SK-N-SH treated with all-trans-retinoic acid at 6 μM for 48 hours (cell line): ENCODE results near the gene AKAP13.

Experiments
- ATAC-seq: fragments of 200-7000 bp; cut with Tn5 transposase; 3 replicates; pipeline ENCODE4 v1.9.1; 2020; ENCODE audit warnings: mild to moderate bottlenecking, moderate library complexity
- ARNTL ChIP-seq: fragments of 450-650 bp; formaldehyde crosslinking; IDR thresholded peaks from 2 replicates; pipeline ENCODE4 v1.5.0; 2020; ENCODE audit warnings: low read depth, mild to moderate bottlenecking, moderate library complexity, borderline replicate concordance
- BACH2 ChIP-seq: fragments of 250-450 bp; sonication (Bioruptor Pico); IDR thresholded peaks from 2 replicates; pipeline ENCODE4 v1.9.0; 2021; ENCODE audit warnings: mild to moderate bottlenecking, borderline replicate concordance
- CREB5 ChIP-seq: fragments of 250-450 bp; sonication (Bioruptor Pico); IDR thresholded peaks from 2 replicates; pipeline ENCODE4 v1.5.1; 2020; ENCODE audit warnings: low read depth, mild to moderate bottlenecking, moderate library complexity
- CSDC2 ChIP-seq: fragments of 250-450 bp; sonication (Bioruptor Pico); IDR thresholded peaks from 2 replicates; pipeline ENCODE4 v1.5.0; 2020; ENCODE audit warnings: mild to moderate bottlenecking, moderate library complexity
- CSRNP3 ChIP-seq: fragments of 250-450 bp; sonication (Bioruptor Pico); IDR thresholded peaks from 2 replicates; pipeline ENCODE4 v1.5.1; 2021; ENCODE audit warnings: mild to moderate bottlenecking, moderate library complexity
- ESRRG ChIP-seq: fragments of 250-450 bp; sonication (Bioruptor Pico); IDR thresholded peaks from 2 replicates; pipeline ENCODE4 v1.6.1; 2021; ENCODE audit warnings: mild to moderate bottlenecking
- GLIS3 ChIP-seq: fragments of 250-450 bp; sonication (Bioruptor Pico); IDR thresholded peaks from 2 replicates; pipeline ENCODE4 v1.5.0; 2020; ENCODE audit warnings: mild to moderate bottlenecking, moderate library complexity
- OSR1 ChIP-seq: fragments of 250-450 bp; sonication (Bioruptor Pico); IDR thresholded peaks from 2 replicates; pipeline ENCODE4 v1.8.0; 2022; ENCODE audit warnings: moderate library complexity, mild to moderate bottlenecking, inconsistent platforms
- PPARA ChIP-seq: fragments of 250-450 bp; sonication (Bioruptor Pico); IDR thresholded peaks from 2 replicates; pipeline ENCODE4 v1.5.0; 2020; ENCODE audit warnings: mild to moderate bottlenecking, borderline replicate concordance
- RARB ChIP-seq: fragments of 250-450 bp; sonication (Bioruptor Pico); IDR thresholded peaks from 2 replicates; pipeline ENCODE4 v1.8.0; 2021; ENCODE audit warnings: mild to moderate bottlenecking, moderate library complexity
- SNAI2 ChIP-seq: fragments of 250-450 bp; sonication (Bioruptor Pico); IDR thresholded peaks from 2 replicates; pipeline ENCODE4 v1.5.0; 2020; ENCODE audit warnings: mild to moderate bottlenecking, moderate library complexity
- TCF4 ChIP-seq: fragments of 250-450 bp; sonication (Bioruptor Pico); IDR thresholded peaks from 2 replicates; pipeline ENCODE4 v1.8.0; 2021; ENCODE audit warnings: mild to moderate bottlenecking, moderate library complexity, borderline replicate concordance
- TOX ChIP-seq: fragments of 250-450 bp; sonication (Bioruptor Pico); IDR thresholded peaks from 2 replicates; pipeline ENCODE4 v1.8.0; 2021; ENCODE audit warnings: mild to moderate bottlenecking, moderate library complexity, borderline replicate concordance
- ZFP3 ChIP-seq: fragments of 250-450 bp; sonication (Bioruptor Pico); IDR thresholded peaks from 2 replicates; pipeline ENCODE4 v1.5.0; 2020; ENCODE audit warnings: mild to moderate bottlenecking, moderate library complexity
- ZFP30 ChIP-seq: fragments of 450-650 bp; formaldehyde crosslinking; IDR thresholded peaks from 2 replicates; pipeline ENCODE4 v1.5.0; 2022; ENCODE audit warnings: mild to moderate bottlenecking, moderate library complexity
- ZNF565 ChIP-seq: fragments of 450-650 bp; formaldehyde crosslinking; conservative IDR thresholded peaks from 2 replicates; pipeline ENCODE4 v1.5.0; 2020; ENCODE audit warnings: low read depth, mild to moderate bottlenecking, moderate library complexity
- ZNF70 ChIP-seq: fragments of 450-650 bp; formaldehyde crosslinking; IDR thresholded peaks from 2 replicates; pipeline ENCODE4 v1.5.0; 2020; ENCODE audit warnings: mild to moderate bottlenecking, moderate library complexity
- ZNF8 ChIP-seq: fragments of 450-650 bp; formaldehyde crosslinking; IDR thresholded peaks from 2 replicates; pipeline ENCODE4 v1.5.0; 2020; ENCODE audit warnings: mild to moderate bottlenecking, moderate library complexity
- TF ChIP-seq, protein P1 (sequence below): fragments of 250-450 bp; sonication (Bioruptor Pico); IDR thresholded peaks from 2 replicates; pipeline ENCODE4 v1.5.0; 2020; ENCODE audit warnings: mild to moderate bottlenecking, moderate library complexity
- TF ChIP-seq, protein P2 (sequence below): fragments of 250-450 bp; sonication (Bioruptor Pico); IDR thresholded peaks from 2 replicates; pipeline ENCODE4 v1.8.0; 2021; ENCODE audit warnings: low read depth, mild to moderate bottlenecking, moderate library complexity, borderline replicate concordance
- TF ChIP-seq, protein P3 (sequence below): fragments of 250-450 bp; sonication (Bioruptor Pico); IDR thresholded peaks from 2 replicates; pipeline ENCODE4 v1.8.0; 2020; ENCODE audit warnings: mild to moderate bottlenecking, moderate library complexity, borderline replicate concordance

The AKAP13 gene

DNA sequence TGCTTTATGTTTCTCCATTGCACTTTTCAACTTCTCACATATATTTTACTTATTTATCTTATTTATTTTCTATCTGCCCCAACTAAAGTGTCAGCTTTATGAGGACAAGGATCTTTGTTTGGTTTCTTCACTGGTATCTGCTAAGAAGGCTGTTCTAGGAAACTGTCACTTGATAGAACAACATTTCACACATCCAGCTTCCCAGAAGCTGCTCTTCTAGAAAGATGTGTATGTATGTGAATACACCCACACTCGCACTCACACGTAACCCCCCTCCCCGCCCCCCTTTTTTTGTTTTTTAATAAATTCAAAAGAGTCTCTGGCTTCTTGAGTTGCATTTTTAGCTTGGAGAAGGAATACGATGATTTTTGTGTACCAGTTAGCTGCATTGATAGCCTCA is 143.1 kb downstream of the AKAP13 start:
- TF ChIP-seq BACH2 (no peak), ZNF565 (no peak), CSRNP3 (CRISPR knock-in tag) (no peak), SNAI2 (CRISPR knock-in tag) (no peak), ZFP3 (CRISPR knock-in tag) (no peak), ZFP30 (CRISPR knock-in tag) (no peak), ZNF8 (CRISPR knock-in tag) (no peak), PPARA (CRISPR knock-in tag) (no peak), TCF4 (CRISPR knock-in tag) (no peak), ESRRG (CRISPR knock-in tag) (no peak), GLIS3 (CRISPR knock-in tag) (no peak), OSR1 (CRISPR knock-in tag) (no peak)
- TF ChIP-seq, protein P1, sequence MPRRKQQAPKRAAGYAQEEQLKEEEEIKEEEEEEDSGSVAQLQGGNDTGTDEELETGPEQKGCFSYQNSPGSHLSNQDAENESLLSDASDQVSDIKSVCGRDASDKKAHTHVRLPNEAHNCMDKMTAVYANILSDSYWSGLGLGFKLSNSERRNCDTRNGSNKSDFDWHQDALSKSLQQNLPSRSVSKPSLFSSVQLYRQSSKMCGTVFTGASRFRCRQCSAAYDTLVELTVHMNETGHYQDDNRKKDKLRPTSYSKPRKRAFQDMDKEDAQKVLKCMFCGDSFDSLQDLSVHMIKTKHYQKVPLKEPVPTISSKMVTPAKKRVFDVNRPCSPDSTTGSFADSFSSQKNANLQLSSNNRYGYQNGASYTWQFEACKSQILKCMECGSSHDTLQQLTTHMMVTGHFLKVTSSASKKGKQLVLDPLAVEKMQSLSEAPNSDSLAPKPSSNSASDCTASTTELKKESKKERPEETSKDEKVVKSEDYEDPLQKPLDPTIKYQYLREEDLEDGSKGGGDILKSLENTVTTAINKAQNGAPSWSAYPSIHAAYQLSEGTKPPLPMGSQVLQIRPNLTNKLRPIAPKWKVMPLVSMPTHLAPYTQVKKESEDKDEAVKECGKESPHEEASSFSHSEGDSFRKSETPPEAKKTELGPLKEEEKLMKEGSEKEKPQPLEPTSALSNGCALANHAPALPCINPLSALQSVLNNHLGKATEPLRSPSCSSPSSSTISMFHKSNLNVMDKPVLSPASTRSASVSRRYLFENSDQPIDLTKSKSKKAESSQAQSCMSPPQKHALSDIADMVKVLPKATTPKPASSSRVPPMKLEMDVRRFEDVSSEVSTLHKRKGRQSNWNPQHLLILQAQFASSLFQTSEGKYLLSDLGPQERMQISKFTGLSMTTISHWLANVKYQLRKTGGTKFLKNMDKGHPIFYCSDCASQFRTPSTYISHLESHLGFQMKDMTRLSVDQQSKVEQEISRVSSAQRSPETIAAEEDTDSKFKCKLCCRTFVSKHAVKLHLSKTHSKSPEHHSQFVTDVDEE = no peak
- TF ChIP-seq, protein P2, sequence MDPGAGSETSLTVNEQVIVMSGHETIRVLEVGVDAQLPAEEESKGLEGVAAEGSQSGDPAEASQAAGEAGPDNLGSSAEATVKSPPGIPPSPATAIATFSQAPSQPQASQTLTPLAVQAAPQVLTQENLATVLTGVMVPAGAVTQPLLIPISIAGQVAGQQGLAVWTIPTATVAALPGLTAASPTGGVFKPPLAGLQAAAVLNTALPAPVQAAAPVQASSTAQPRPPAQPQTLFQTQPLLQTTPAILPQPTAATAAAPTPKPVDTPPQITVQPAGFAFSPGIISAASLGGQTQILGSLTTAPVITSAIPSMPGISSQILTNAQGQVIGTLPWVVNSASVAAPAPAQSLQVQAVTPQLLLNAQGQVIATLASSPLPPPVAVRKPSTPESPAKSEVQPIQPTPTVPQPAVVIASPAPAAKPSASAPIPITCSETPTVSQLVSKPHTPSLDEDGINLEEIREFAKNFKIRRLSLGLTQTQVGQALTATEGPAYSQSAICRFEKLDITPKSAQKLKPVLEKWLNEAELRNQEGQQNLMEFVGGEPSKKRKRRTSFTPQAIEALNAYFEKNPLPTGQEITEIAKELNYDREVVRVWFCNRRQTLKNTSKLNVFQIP = no peak
- ATAC-seq = no peak

DNA sequence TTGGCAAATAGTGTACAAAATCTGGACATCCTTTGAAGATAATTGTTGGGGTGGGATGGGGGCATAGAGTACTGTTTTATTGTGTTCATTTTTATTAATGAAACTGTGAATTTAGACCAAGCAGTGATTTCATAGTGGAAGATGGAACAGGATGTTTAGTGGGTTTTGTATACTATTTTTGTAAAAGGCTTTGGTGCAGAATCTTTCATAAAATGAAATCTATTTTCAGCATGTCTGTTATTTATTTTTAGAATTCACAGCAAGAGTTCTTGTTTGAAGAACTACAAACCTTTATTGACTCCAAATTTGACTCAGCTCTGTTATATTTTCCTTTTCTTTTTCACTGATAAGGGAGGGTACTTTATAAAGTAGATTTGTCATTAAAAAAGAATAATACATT is 145.4 kb downstream of the AKAP13 start:
- no peak for ATAC-seq

GRCh38 chr15:85527895-85528294 is 147.5 kb downstream of the AKAP13 start:
- peak; percentile 74 for ATAC-seq
- TF ChIP-seq RARB (CRISPR knock-in tag) = no peak
- TF ChIP-seq BACH2 = no peak
- TF ChIP-seq ARNTL (CRISPR knock-in tag) = no peak
- no peak for TF ChIP-seq CSDC2 (CRISPR knock-in tag)
- TF ChIP-seq, protein P3, sequence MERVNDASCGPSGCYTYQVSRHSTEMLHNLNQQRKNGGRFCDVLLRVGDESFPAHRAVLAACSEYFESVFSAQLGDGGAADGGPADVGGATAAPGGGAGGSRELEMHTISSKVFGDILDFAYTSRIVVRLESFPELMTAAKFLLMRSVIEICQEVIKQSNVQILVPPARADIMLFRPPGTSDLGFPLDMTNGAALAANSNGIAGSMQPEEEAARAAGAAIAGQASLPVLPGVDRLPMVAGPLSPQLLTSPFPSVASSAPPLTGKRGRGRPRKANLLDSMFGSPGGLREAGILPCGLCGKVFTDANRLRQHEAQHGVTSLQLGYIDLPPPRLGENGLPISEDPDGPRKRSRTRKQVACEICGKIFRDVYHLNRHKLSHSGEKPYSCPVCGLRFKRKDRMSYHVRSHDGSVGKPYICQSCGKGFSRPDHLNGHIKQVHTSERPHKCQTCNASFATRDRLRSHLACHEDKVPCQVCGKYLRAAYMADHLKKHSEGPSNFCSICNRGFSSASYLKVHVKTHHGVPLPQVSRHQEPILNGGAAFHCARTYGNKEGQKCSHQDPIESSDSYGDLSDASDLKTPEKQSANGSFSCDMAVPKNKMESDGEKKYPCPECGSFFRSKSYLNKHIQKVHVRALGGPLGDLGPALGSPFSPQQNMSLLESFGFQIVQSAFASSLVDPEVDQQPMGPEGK = no peak
- TF ChIP-seq, protein P1 = no peak
- no peak for TF ChIP-seq OSR1 (CRISPR knock-in tag)
- no peak for TF ChIP-seq TCF4 (CRISPR knock-in tag)
- no peak for TF ChIP-seq TOX (CRISPR knock-in tag)
- no peak for TF ChIP-seq ESRRG (CRISPR knock-in tag)
- no peak for TF ChIP-seq CREB5 (CRISPR knock-in tag)
- no peak for TF ChIP-seq ZNF70 (CRISPR knock-in tag)
- TF ChIP-seq PPARA (CRISPR knock-in tag) = no peak
- no peak for TF ChIP-seq SNAI2 (CRISPR knock-in tag)
- no peak for TF ChIP-seq ZFP30 (CRISPR knock-in tag)
- no peak for TF ChIP-seq CSRNP3 (CRISPR knock-in tag)
- no peak for TF ChIP-seq ZNF565

More for the DNA sequence above, 145.4 kb downstream of the AKAP13 start:
- no peak for TF ChIP-seq SNAI2 (CRISPR knock-in tag)
- TF ChIP-seq TOX (CRISPR knock-in tag) = no peak
- no peak for TF ChIP-seq ZFP30 (CRISPR knock-in tag)
- TF ChIP-seq ZFP3 (CRISPR knock-in tag) = no peak
- TF ChIP-seq, all 23 proteins: peak for 0
